ENCODE data around the gene MBD4.
"Not testable (repeated sequence)": the region's sequence is repeated elsewhere in the genome, so short reads cannot be mapped to it uniquely, and the experiment has no call there.

GRCh38 chr3:129481225-129481765, 41.5 kb upstream of the MBD4 start:
- TF ChIP-seq EZH2 (IDR thresholded peaks at IDR 0.05; ENCODE audit: low read depth, unreplicated experiment); CREB1 (CRISPR knock-in tag; IDR thresholded peaks at IDR 0.05; ENCODE audit: low read depth): not testable (repeated sequence)
